HepG2 (cell line): Measurements from ENCODE around the gene FHIT. TPM values are rescaled to one million over a fixed set of nuclear protein-coding genes. Genes with fewer than 3 reads are reported as not detected.

Experiments used
- ATAC-seq: fragments of 200-7000 bp; cut with Tn5 transposase; 3 replicates; pipeline ENCODE4 v1.9.1; 2020; ENCODE audit warnings: mild to moderate bottlenecking, moderate library complexity
- BruUV-seq: library from RNA; stranded (reverse); fragments of 400-500 nt; replicated peaks from 2 replicates; lab custom pipeline; 2021; lab: Mats Ljungman, UMichigan
- CTCF ChIA-PET: fragments of 300-600 bp; formaldehyde crosslinking; extraction: SDS; loops from one replicate; lab custom pipeline; 2021; ENCODE audit warnings: low total read pairs, inconsistent platforms, low intra/inter-chr PET ratio; lab: Yijun Ruan, JAX
- POLR2A ChIA-PET: fragments of 350-600 bp; sonication (Branson Sonifier 250); formaldehyde crosslinking; loops from one replicate; lab custom pipeline; 2020; ENCODE audit warnings: antibody characterized with exemption, inconsistent platforms; lab: Yijun Ruan, JAX
- DNase-seq: peaks from one replicate; pipeline ENCODE4 v3.0.0-alpha.2; 2015; ENCODE audit warnings: low spot score
- FAIRE-seq: peaks from 3 replicates; lab custom pipeline; 2011; peaks lifted over from hg19 to GRCh38; lab: Jason Lieb, UNC
- H2AFZ ChIP-seq: one replicate; pipeline ENCODE4 v1.6.1; 2011; ENCODE audit warnings: low read length, inconsistent platforms
- H3K27ac ChIP-seq: fragments of 300-600 bp; 3 replicates; pipeline ENCODE4 v1.8.0; 2011; ENCODE audit warnings: mixed run types, mild to moderate bottlenecking, mixed read lengths, low read length, inconsistent platforms; ENCODE audit not compliant: insufficient read depth; ENCODE audit errors: extremely low read length
- H3K27me3 ChIP-seq, 2 experiments: fragments of 200-600 bp in 1 of 2; 2 replicates in 1 of 2; 3 replicates in 1 of 2; pipeline versions ENCODE4 v1.6.0 to v1.8.0; 2011; ENCODE audit warnings: low read length in 2 of 2, mild to moderate bottlenecking in 2 of 2, moderate library complexity in 2 of 2, inconsistent platforms in 1 of 2; ENCODE audit not compliant: insufficient read depth in 2 of 2, control insufficient read depth in 1 of 2
- H3K36me3 ChIP-seq, 2 experiments: fragments of 200-600 bp in 1 of 2; replicated peaks in 1 of 2; 2 replicates in 1 of 2; 3 replicates in 1 of 2; pipeline versions ENCODE4 v1.5.1 to v1.8.0; 2011; ENCODE audit warnings: low read length in 2 of 2, inconsistent platforms in 1 of 2; ENCODE audit not compliant: insufficient read depth in 2 of 2, control insufficient read depth in 1 of 2
- H3K4me1 ChIP-seq: 2 replicates; pipeline ENCODE4 v1.5.1; 2012; ENCODE audit warnings: low read length, inconsistent platforms; ENCODE audit not compliant: insufficient read depth
- H3K4me2 ChIP-seq: 2 replicates; pipeline ENCODE4 v1.6.0; 2011; ENCODE audit warnings: low read depth, low read length, inconsistent platforms
- H3K4me3 ChIP-seq, 3 experiments: fragments of 200-600 bp in 1 of 3; sonication (generic), shearing (Covaris generic) in 1 of 3; replicated peaks in 1 of 3; 2 replicates each; pipeline ENCODE4 v1.5.1; 2011 to 2016; ENCODE audit warnings: low read length in 3 of 3, inconsistent platforms in 2 of 3, low read depth in 2 of 3, mild to moderate bottlenecking in 2 of 3, control low read depth in 1 of 3, mixed read lengths in 1 of 3; ENCODE audit not compliant: insufficient read depth in 1 of 3
- H3K79me2 ChIP-seq: one replicate; pipeline ENCODE4 v1.6.1; 2011; ENCODE audit warnings: low read length, inconsistent platforms; ENCODE audit not compliant: insufficient read depth
- H3K9ac ChIP-seq: 2 replicates; pipeline ENCODE4 v1.6.0; 2011; ENCODE audit warnings: mild to moderate bottlenecking, low read depth, low read length, inconsistent platforms; ENCODE audit not compliant: insufficient read depth
- H3K9me3 ChIP-seq: 2 replicates; pipeline ENCODE4 v1.5.1; 2012; ENCODE audit warnings: mild to moderate bottlenecking, low read length
- H4K20me1 ChIP-seq: 2 replicates; pipeline ENCODE4 v1.6.0; 2011; ENCODE audit warnings: inconsistent platforms, mild to moderate bottlenecking, low read length, moderate library complexity; ENCODE audit not compliant: insufficient read depth
- ATF3 ChIP-seq: sonication (generic); formaldehyde crosslinking; IDR thresholded peaks from 2 replicates; pipeline ENCODE4 v1.4.0; 2020; ENCODE audit warnings: missing genetic modification reagents
- ATRX ChIP-seq: sonication (generic); formaldehyde crosslinking; IDR thresholded peaks from 2 replicates; pipeline ENCODE4 v1.4.0; 2020; ENCODE audit warnings: missing genetic modification reagents, borderline replicate concordance
- CCDC6 ChIP-seq: sonication (generic); formaldehyde crosslinking; IDR thresholded peaks from 2 replicates; pipeline ENCODE4 v1.8.1; 2022; ENCODE audit warnings: mild to moderate bottlenecking, missing genetic modification reagents, moderate library complexity
- DNMT3B ChIP-seq: conservative IDR thresholded peaks from 2 replicates; pipeline ENCODE4 v1.6.1; 2016; ENCODE audit warnings: missing biosample characterization, control low read depth
- DR1 ChIP-seq: sonication (generic); formaldehyde crosslinking; IDR thresholded peaks from 2 replicates; pipeline ENCODE4 v1.8.0; 2021; ENCODE audit warnings: mild to moderate bottlenecking, missing genetic modification reagents, inconsistent platforms
- FOXP1 ChIP-seq, 2 experiments: fragments of 450-650 bp in 1 of 2; IDR thresholded peaks; 2 replicates each; pipeline ENCODE4 v1.6.1; 2017 to 2018; ENCODE audit warnings: antibody characterized with exemption in 1 of 2
- KDM2A ChIP-seq: sonication (generic); formaldehyde crosslinking; IDR thresholded peaks from 2 replicates; pipeline ENCODE4 v1.4.0; 2020; ENCODE audit warnings: low read depth, missing genetic modification reagents, borderline replicate concordance
- KDM3A ChIP-seq: IDR thresholded peaks from 2 replicates; pipeline ENCODE4 v1.6.1; 2018; ENCODE audit warnings: low read depth, missing compliant biosample characterization
- MLLT10 ChIP-seq: sonication (generic); formaldehyde crosslinking; IDR thresholded peaks from 2 replicates; pipeline ENCODE4 v1.4.0; 2020; ENCODE audit warnings: missing genetic modification reagents
- NFE2L2 ChIP-seq: fragments of 150-350 bp; IDR thresholded peaks from 2 replicates; pipeline ENCODE4 v1.6.1; 2014; ENCODE audit warnings: low read length
- TAF15 ChIP-seq: fragments of 200-400 bp; formaldehyde crosslinking; IDR thresholded peaks from one replicate; pipeline ENCODE4 v1.6.1; 2018; ENCODE audit warnings: mild to moderate bottlenecking, low read depth, low read length; ENCODE audit not compliant: poor library complexity, severe bottlenecking
- TRIM22 ChIP-seq: fragments of 450-650 bp; IDR thresholded peaks from 2 replicates; pipeline ENCODE4 v1.6.1; 2017
- ZKSCAN8 ChIP-seq: IDR thresholded peaks from 2 replicates; pipeline ENCODE4 v1.6.1; 2016; ENCODE audit warnings: borderline replicate concordance, missing genetic modification reagents, missing compliant biosample characterization
- ZNF232 ChIP-seq: sonication (generic); formaldehyde crosslinking; IDR thresholded peaks from 2 replicates; pipeline ENCODE4 v1.4.0; 2020; ENCODE audit warnings: missing genetic modification reagents, borderline replicate concordance
- ZNF263 ChIP-seq: sonication (generic); formaldehyde crosslinking; IDR thresholded peaks from 2 replicates; pipeline ENCODE4 v1.4.0; 2020; ENCODE audit warnings: missing genetic modification reagents
- ZNF407 ChIP-seq: sonication (generic); formaldehyde crosslinking; IDR thresholded peaks from one replicate; pipeline ENCODE4 v1.5.1; 2020; ENCODE audit warnings: mild to moderate bottlenecking, missing genetic modification reagents; ENCODE audit errors: not compliant biosample characterization
- ZNF777 ChIP-seq: sonication (generic); formaldehyde crosslinking; IDR thresholded peaks from 2 replicates; pipeline ENCODE4 v1.4.0; 2020; ENCODE audit warnings: missing genetic modification reagents
- ZNF816 ChIP-seq: sonication (generic); formaldehyde crosslinking; IDR thresholded peaks from 2 replicates; pipeline ENCODE4 v1.8.0; 2022; ENCODE audit warnings: missing genetic modification reagents, mild to moderate bottlenecking, borderline replicate concordance
- WGBS: methylation state at CpG from one replicate; pipeline ENCODE4 v1.1.6; 2017; ENCODE audit warnings: low lambda C conversion rate; 5-methylcytosine and 5-hydroxymethylcytosine counted together
- in situ Hi-C: cut with HindIII; loops from 2 replicates; pipeline ENCODE4 v1.10.0; 2017; ENCODE audit warnings: low pct_unique_long_range_greater_than_20kb; ENCODE audit not compliant: extremely low pct_ligation_motif_present
- intact Hi-C: fragments of 100-400 bp; cut with micrococcal nuclease; formaldehyde crosslinking; loops from one replicate; pipeline ENCODE4 v1.10.0; 2022; ENCODE audit not compliant: unreplicated experiment
- polyA plus RNA-seq, 8 experiments: library from polyadenylated mRNA; depleted of rRNA in 3 of 8; stranded (reverse) in 7 of 8; unstranded in 1 of 8; fragments of >200 nt; fragmentation: Illumina TruSeq in 4 of 8; extraction: Trizol in 4 of 8; gene quantifications; 2 replicates each; pipeline versions ENCODE4 v1.2.1 to v1.2.3, GENCODE V29; 2011 to 2016; ENCODE audit warnings: low read depth in 4 of 8, missing spikeins in 1 of 8, mixed read lengths in 1 of 8; ENCODE audit not compliant: insufficient read depth in 1 of 8
- total RNA-seq, 5 experiments: library from RNA; depleted of rRNA; stranded (reverse); fragments of >200 nt; fragmentation: Illumina TruSeq; extraction: Trizol; gene quantifications; 2 replicates each; pipeline ENCODE4 v1.2.3, GENCODE V29; 2016; ENCODE audit warnings: low read depth in 1 of 5

Gene FHIT
- total and polyA plus RNA-seq, 2 of the 13 experiments (the other 11 are each of a cell fraction or from before 2014, with no cell fraction given): 4.0 to 4.6 TPM

DNA sequence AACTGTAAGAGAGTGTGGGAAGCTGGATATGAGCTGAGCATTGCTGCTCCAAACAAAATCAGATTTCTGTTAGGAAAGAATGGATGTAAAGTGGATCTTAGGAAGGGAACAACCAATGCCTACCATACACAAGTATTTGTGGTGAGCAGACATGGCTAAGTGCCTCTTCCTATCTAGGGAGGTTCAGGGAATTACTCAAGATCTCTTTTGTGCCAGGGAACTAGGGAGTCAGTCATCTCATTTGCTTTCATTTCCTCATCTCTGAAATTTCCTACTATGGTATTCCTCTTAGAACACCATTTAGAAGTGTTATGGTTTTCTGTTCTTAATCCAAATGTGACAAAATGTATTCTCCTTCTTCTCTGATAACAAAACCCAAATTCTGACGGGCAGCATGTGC is 396.5 kb downstream of the FHIT start:
- Histone ChIP-seq H2AFZ (no peak overlapping the region), H3K9ac (no peak overlapping the region), H3K79me2 (no peaks in the 10 kb centered on the region), H3K36me3 (no peaks in the 10 kb centered on the region), H3K4me1 (no peaks in the 10 kb centered on the region), H3K27me3 (no peaks in the 10 kb centered on the region), H3K4me3 (no peak overlapping the region), H3K27ac (no peak overlapping the region), H4K20me1 (no peaks in the 10 kb centered on the region), H3K4me2 (no peak overlapping the region), H3K9me3 (no peaks in the 10 kb centered on the region)
- no peak for TF ChIP-seq ZNF816 (CRISPR knock-in tag)
- TF ChIP-seq KDM2A: no peak
- TF ChIP-seq TRIM22: no peak
- TF ChIP-seq ATF3 (CRISPR knock-in tag): no peak
- TF ChIP-seq CCDC6 (CRISPR knock-in tag): no peak
- TF ChIP-seq TAF15: no peak
- no peak for TF ChIP-seq DNMT3B (CRISPR knock-in tag)
- no peak for TF ChIP-seq ZNF777 (CRISPR knock-in tag)
- TF ChIP-seq DR1 (CRISPR knock-in tag): no peak
- no peak for TF ChIP-seq ZNF263 (CRISPR knock-in tag)
- TF ChIP-seq KDM3A (CRISPR knock-in tag): no peak
- no peak for TF ChIP-seq FOXP1 (IDR thresholded peaks at IDR 0.05)
- TF ChIP-seq FOXP1 (CRISPR knock-in tag; IDR thresholded peaks at IDR 0.05): no peak
- TF ChIP-seq NFE2L2: no peak
- TF ChIP-seq ZNF407 (CRISPR knock-in tag): no peak
- TF ChIP-seq MLLT10 (CRISPR knock-in tag): no peak
- TF ChIP-seq ZNF232 (CRISPR knock-in tag): no peak
- no peak for TF ChIP-seq ZKSCAN8 (CRISPR knock-in tag)
- TF ChIP-seq ATRX (CRISPR knock-in tag): no peak
- CTCF ChIA-PET: no interaction called here
- POLR2A ChIA-PET: no interaction called here
- in situ Hi-C loops (no loop called here), intact Hi-C loops (no loop called here)
- 64% methylated on average over 1 of the region's 1 CpG for WGBS
- no peak for ATAC-seq
- no peak for FAIRE-seq
- no peak for DNase-seq
- no TSS peak for BruUV-seq
